A673 (cell line): Measurements from ENCODE around the gene SLC22A12. TPM values are rescaled to one million over a fixed set of nuclear protein-coding genes. Genes with fewer than 3 reads are reported as not detected.

Experiments
- BruUV-seq: library from RNA; stranded (reverse); fragments of 400-500 nt; replicated peaks from 2 replicates; lab custom pipeline; 2021; lab: Mats Ljungman, UMichigan
- CTCF ChIA-PET: fragments of 300-600 bp; sonication (Branson Sonifier 250); formaldehyde crosslinking; loops from one replicate; lab custom pipeline; 2022; ENCODE audit warnings: antibody characterized with exemption; lab: Charles Lee
- POLR2A ChIA-PET: fragments of 300-600 bp; sonication (Branson Sonifier 250); formaldehyde crosslinking; loops from one replicate; lab custom pipeline; 2022; ENCODE audit warnings: antibody characterized with exemption; ENCODE audit not compliant: low non-redundant PET; lab: Charles Lee
- DNase-seq: peaks from one replicate; pipeline ENCODE4 v3.0.0-alpha.2; 2015; ENCODE audit warnings: low spot score
- H3K27ac ChIP-seq: fragments of 200-600 bp; sonication (generic); 2 replicates; pipeline ENCODE4 v1.5.1; 2016; ENCODE audit warnings: mixed run types, low read depth, mild to moderate bottlenecking, mixed read lengths, antibody characterized with exemption, low read length; ENCODE audit not compliant: poor library complexity, severe bottlenecking
- H3K27me3 ChIP-seq: fragments of 200-600 bp; sonication (generic); replicated peaks from 2 replicates; pipeline ENCODE4 v1.6.1; 2017; ENCODE audit warnings: mixed run types, low read depth, mild to moderate bottlenecking, mixed read lengths, antibody characterized with exemption, low read length; ENCODE audit not compliant: insufficient read depth, poor library complexity
- H3K36me3 ChIP-seq: fragments of 200-600 bp; sonication (generic); 2 replicates; pipeline ENCODE4 v1.6.1; 2016; ENCODE audit warnings: mixed run types, mild to moderate bottlenecking, mixed read lengths, antibody characterized with exemption, low read length; ENCODE audit not compliant: insufficient read depth, poor library complexity, severe bottlenecking
- H3K4me1 ChIP-seq: fragments of 200-600 bp; sonication (generic); 2 replicates; pipeline ENCODE4 v1.6.1; 2017; ENCODE audit warnings: mixed run types, mild to moderate bottlenecking, mixed read lengths, antibody characterized with exemption, low read length; ENCODE audit not compliant: insufficient read depth, poor library complexity, severe bottlenecking
- H3K4me3 ChIP-seq: fragments of 200-600 bp; sonication (generic); 2 replicates; pipeline ENCODE4 v1.5.1; 2016; ENCODE audit warnings: low read depth, mixed run types, mild to moderate bottlenecking, mixed read lengths, low read length; ENCODE audit not compliant: poor library complexity, severe bottlenecking
- H3K9me3 ChIP-seq: fragments of 200-600 bp; sonication (generic); 2 replicates; pipeline ENCODE4 v1.6.1; 2016; ENCODE audit warnings: mixed run types, low read depth, mild to moderate bottlenecking, mixed read lengths, antibody characterized with exemption, low read length; ENCODE audit not compliant: poor library complexity, severe bottlenecking
- CTCF ChIP-seq: fragments of 300-800, 200-600 bp; sonication (generic); conservative IDR thresholded peaks from 2 replicates; pipeline ENCODE4 v1.5.1; 2017; ENCODE audit warnings: low read depth, mild to moderate bottlenecking, antibody characterized with exemption, low read length, moderate library complexity, mixed read lengths
- EZH2 ChIP-seq: fragments of 200-600 bp; sonication (generic); IDR thresholded peaks from 2 replicates; pipeline ENCODE4 v1.6.1; 2017; ENCODE audit warnings: borderline replicate concordance, low read depth, mild to moderate bottlenecking, mixed read lengths, antibody characterized with exemption, low read length; ENCODE audit not compliant: poor library complexity, severe bottlenecking
- intact Hi-C: fragments of 100-400 bp; cut with micrococcal nuclease; formaldehyde crosslinking; loops from one replicate; pipeline ENCODE4 v1.10.0; 2022; ENCODE audit not compliant: unreplicated experiment
- total RNA-seq: library from RNA; stranded (reverse); gene quantifications from 2 replicates; pipeline ENCODE4 v1.2.3, GENCODE V29; 2021

SLC22A12 gene
- total RNA-seq, 1 experiment from 2014 or later, result not detected

- no peaks in the 10 kb centered on the region for H3K4me1 ChIP-seq
- no peaks in the 10 kb centered on the region for H3K36me3 ChIP-seq
- no TSS peak for BruUV-seq
- ChIA-PET POLR2A (no interaction called here), CTCF (interaction anchor here (0.5 kb wide), 1 partner anchor 152 kb away, joined by 3 read pairs; no protein-coding TSS in a partner anchor)
- no peak for TF ChIP-seq CTCF
- no peak for TF ChIP-seq EZH2
- H3K4me3 ChIP-seq, result no peak overlapping the region
- H3K27ac ChIP-seq, result no peak overlapping the region
- H3K27me3 ChIP-seq, result no peaks in the 10 kb centered on the region
- H3K9me3 ChIP-seq, result no peaks in the 10 kb centered on the region
- DNase-seq, result no peak
- intact Hi-C loops, result no loop called here
Observed at GRCh38 chr11:64604458-64605243, 13.6 kb downstream of the SLC22A12 start.

- ChIA-PET CTCF (no interaction called here), POLR2A (no interaction called here)
- DNase-seq, result no peak
- intact Hi-C loops, result no loop called here
- BruUV-seq, result no TSS peak
- Histone ChIP-seq H3K9me3 (no peaks in the 10 kb centered on the region), H3K4me1 (no peaks in the 10 kb centered on the region), H3K27ac (no peak overlapping the region), H3K36me3 (no peaks in the 10 kb centered on the region), H3K27me3 (no peaks in the 10 kb centered on the region), H3K4me3 (no peak overlapping the region)
- TF ChIP-seq EZH2, result no peak
- TF ChIP-seq CTCF, result no peak
Observed at GRCh38 chr11:64605244-64605560, 14.2 kb downstream of the SLC22A12 start.

DNA sequence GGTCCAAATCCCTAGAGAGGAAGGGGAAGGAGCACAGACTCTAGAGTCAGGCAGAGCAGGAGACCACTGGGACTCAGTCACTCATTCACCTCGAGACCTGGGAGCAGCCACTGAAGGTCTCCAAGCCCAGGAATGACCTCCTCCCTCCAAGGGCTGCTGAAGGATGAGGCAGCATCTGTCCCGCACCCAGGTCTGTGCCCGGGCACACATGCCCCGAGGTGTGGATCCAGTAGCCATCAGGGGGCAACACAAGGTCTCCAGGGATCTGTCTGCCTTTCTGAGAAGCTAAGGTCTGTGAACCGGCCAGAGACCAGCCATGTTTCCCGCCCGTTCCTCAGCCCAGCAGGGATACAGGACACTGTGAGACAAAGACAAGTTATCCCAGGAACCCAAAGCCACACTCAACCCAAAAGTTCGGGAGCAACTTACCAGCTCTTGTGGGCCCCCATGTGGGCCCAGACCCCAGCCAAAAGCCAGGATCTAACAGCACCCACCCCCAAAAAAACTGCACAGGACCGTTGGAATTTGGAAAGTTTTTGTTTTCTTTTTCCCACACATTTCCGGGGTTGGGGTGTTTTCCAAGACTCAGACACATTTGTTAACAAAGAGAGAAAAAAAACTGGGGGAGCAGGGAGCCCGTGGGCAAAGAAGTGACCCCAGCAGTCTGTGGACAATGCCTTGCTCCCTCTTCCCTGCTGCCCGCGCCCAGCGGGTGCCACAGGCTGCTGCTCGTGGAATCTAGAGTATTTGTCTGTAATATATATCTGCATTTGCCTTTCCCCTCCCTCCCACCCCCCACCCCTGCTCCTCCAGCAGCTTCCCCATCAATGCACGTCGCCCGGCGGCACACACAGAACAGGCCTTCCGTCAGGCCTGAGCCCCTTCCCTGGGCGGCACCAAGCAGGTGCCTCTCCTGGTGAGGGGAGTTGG is 14.9 kb downstream of the SLC22A12 start:
- intact Hi-C loops, result no loop called here
- H3K4me3 ChIP-seq, result no peak overlapping the region
- CTCF ChIA-PET, result no interaction called here
- H3K9me3 ChIP-seq, result no peaks in the 10 kb centered on the region
- H3K27me3 ChIP-seq, result no peaks in the 10 kb centered on the region
- H3K27ac ChIP-seq, result no peak overlapping the region
- H3K36me3 ChIP-seq, result no peaks in the 10 kb centered on the region
- BruUV-seq, result no TSS peak
- POLR2A ChIA-PET, result no interaction called here
- no peaks in the 10 kb centered on the region for H3K4me1 ChIP-seq
- DNase-seq, result no peak
- no peak for TF ChIP-seq CTCF
- TF ChIP-seq EZH2, result no peak
